HG03520 (cell line): Measurements from ENCODE around the gene SEC14L6.
A peak's percentile ranks its signal among the peaks of the same experiment; 100 is the strongest.
"Not testable (repeated sequence)": the region's sequence is repeated elsewhere in the genome, so short reads cannot be mapped to it uniquely, and the experiment has no call there.

Experiments used
- ATAC-seq: cut with Tn5 transposase; IDR thresholded peaks from one replicate; pipeline ENCODE4 v1.9.1; 2021; ENCODE audit warnings: mild to moderate bottlenecking, moderate library complexity; ENCODE audit not compliant: unreplicated experiment

SEC14L6 gene

DNA sequence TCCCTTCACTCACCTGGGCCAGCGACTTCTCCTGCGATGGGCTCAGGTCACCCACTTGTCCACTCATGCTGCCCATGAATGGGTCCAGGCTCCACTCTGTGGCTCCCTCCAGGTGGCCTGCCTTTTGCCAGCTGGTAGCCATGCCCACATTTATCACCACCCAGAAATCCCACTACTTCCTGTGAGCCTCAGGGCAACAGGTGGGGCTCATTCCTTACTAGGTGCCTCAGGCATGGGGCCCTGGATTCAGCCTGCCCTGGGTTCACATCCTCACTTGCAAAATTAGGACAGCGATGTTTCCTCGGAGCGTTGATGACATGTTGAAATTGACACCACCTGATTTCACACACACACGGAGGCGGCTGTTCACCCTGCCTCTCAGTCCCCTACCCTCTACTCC is at the start of gene SEC14L6:
Gene SEC14L6 (minus strand): TSS at position 126 of the 400 bp plus-strand sequence. CDS start 59 bp downstream, at position 67.
- ATAC-seq, result no peak

DNA sequence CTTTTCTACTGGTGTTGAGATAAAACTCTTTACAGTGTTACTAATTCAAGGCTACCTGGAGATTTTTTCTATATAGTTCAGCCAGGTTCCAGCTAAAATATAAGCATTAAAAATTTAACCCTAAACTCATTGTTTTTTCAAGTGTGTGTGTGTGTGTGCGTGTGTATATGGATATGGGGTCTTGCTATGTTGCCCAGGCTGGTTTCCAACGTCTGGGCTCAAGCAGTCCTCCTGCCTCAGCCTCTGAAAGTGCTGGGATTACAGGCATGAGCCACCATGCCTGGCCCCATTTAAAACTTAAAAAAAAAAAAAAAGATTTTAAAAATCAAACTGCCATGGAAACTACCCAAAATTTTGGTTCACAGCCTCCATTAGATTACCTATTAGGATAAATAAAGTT is 49.7 kb upstream of the SEC14L6 start:
- ATAC-seq, result no peak

DNA sequence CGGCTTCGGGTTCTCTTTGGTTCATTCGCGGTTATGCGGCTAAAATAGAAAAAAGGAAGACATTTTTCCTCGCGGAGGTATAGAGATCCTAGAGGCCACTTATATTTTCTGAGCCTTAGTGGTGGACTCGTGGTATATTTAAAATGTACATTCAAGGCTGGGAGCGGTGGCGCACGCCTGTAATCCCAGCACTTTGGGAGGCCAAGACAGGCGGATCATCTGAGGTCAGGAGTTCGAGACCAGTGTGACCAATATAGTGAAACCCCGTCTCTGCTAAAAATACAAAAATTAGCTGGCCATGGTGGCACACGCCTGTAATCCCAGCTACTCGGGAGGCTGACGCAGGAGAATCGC is 45.8 kb upstream of the SEC14L6 start:
- not testable (repeated sequence) for ATAC-seq

DNA sequence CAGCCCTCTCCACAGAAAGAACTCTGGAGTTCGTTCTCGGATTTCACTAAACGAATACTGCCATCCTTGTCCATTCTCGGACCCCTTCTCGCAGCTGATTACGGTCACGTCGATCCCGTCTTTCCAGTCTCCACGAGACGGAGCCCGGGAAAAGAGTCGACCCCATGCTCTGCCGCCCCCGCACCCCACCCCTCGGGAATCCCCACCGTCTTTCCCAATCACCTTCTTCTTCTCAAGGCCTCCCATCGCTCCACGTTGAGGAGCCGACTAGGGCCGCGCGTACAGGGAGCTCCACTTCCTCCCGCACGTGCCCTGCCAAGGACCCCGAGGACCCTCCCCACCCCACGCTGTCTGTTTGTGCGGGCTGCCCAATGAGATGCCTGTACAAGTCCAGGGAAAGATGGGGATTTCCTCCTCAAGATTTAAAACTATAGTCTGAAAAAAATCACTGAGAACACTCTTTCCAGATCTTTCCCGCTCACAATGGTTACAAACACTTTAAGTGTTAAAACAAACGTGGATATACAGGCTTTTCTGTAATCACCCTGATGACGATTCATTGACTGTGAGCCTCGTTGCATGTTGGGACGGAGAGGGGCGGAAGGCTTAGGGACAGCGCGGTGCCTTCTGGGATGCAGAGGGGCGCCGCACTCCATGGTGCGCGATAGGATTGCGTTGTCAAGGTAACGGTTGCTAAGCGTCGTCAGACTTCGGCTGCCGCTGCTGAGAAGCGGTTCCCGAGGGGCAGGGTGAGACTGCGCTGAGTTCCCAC is 45.2 kb upstream of the SEC14L6 start, which contains the start of gene PES1:
Gene PES1 (minus strand): TSS at position 323 of the 772 bp plus-strand sequence. CDS start 77 bp downstream, at position 246.
- peak; percentile 94 for ATAC-seq

DNA sequence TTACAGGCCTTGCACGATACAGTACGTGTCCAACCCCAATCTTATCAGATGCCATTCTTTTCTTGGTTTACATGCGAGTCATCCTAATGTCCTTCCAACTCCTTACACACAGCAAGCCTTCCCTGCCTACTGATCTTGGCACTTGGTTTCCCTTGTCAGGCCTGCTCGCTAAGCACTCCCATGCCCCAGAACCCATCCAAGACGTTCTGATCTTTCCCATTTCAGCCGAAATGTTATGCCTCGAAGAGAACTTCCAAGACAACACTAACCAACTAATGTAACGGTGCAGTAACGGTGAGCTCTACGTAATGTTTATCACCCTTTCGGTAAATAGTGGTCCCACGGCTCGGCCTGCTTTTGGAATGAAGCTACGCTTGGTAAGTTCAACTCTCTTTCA is 44.6 kb upstream of the SEC14L6 start:
- ATAC-seq, result no peak

DNA sequence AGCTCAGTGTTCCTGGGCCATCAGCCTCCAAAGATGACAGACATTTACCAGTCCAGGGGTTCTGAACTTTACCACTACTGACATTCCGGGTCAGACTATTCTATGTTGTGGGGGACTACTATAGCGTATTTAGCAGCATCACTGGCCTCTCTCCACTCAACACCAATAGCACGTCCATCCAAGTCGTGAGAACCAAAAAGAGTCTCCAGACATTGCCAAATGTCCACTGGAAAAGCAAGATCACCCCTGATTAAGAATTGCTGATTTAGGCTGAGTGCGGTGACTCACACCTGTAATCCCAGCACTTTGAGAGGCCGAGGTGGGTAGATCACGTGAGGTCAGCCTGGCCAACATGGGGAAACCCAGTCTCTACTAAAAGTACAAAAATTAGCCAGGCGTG is 39.9 kb upstream of the SEC14L6 start:
- no peak for ATAC-seq

DNA sequence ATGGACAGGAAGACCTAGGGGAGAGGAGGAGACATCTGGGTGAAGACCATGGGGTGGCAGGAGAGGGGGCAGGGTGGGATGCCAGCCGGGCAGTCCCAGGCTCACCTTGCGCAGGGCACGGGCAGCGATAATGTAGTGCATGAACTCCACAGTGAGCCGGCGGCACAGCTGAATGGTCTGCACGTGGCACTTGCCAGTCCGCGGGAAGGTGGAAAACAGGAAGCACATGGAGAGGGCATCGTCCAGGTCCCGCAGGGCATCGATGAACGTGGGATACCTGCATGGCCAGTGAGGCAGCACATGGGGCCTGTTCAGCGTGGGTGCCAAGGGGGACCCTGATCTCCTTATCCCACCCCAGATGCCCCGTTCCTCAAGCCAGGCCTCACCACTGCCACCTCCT is 37.9 kb upstream of the SEC14L6 start:
- no peak for ATAC-seq

DNA sequence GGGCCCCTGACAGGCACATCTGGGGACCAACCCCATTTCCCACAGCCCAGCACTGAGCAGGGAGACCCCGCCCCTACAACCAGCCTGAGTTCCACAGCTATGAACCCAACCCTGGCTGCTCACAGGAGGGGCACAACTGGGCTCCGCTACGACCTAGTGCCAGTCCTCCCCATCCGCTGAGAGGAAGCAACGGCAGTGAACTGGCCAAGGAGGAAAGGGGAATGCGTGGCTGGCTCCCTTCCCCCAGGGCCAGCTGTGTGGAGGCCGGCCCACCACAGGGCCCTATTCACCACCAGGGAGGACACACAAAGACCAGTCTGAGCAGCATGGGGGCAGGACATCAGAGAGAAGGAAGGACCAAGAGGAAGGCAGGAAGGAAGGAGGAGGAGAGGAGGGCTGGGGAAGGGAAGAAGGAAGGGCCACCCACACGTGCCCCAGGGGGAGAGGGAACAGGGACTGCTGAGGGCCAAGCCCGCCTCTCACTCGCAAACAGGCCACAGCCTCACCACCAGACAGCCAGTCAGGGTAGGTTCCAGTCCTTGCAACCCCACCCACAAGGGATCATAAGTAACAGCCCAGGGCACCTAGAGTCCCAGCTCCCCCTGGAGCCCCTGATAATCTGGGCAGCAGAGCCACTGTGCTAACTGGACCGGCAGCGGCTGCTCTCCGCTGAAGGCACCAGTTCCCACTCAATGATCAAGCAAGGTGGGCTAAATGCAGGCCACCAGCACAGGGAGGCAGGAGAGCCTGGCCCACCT is 36.4 kb upstream of the SEC14L6 start:
- no peak for ATAC-seq

DNA sequence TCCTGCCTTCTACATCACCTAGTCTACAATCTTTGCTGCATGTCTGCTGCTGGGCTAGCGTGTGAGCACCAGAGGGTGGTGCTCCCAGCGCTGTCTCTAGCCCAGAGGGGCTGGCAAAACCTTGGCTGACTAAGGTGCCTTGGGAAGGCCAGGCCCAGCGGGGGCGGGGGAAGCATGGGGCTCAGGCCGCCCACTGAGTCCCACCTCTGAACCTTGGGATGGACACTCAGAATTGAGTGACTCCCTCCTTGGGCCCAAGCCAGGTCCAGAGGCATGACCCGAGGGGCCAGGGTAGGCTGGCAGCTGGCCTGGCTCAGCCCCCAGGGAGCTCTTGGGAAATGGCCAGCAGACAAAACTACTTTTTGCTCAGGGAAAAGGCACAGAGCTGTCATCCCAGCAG is 35.5 kb upstream of the SEC14L6 start:
- no peak for ATAC-seq

DNA sequence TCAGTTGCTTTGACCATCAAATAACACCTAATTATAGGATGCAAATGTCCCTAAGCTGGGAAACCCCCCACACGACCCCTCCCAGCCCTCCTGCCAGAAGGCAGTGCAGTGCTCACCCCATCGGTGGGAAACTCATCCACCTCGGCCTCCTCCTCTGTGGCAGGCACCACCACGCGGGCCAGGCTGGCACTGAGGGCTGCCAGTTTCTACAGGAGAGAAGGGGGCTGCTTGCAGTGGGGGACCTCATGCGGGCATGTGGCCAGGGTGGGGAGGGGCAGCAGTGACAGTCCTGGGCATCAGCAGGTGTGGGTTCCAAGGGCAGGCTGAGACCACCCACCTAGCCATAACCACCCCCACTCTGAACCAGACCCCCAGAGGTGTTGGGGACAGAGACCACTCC is 34.4 kb upstream of the SEC14L6 start:
- no peak for ATAC-seq

DNA sequence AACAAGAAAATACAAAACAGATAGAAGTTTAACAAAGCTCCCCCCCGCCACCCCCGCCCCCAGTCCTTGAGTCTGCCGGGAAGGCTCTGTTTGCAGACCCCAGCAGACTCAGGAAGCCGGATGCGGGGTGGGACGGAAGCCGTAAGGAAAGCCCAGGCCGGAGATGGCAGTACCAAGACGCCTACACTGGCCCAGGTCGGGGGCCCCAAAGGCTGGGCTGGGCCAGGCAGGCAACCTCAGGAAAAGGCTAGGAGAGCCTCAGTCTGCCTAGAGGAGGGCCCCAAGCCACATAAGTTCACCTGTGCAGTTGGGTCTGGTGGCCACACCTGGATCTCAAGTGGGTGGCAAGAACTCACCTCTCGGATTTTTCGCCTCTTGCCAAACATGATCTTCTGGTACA is 31.9 kb upstream of the SEC14L6 start:
- ATAC-seq, result no peak

DNA sequence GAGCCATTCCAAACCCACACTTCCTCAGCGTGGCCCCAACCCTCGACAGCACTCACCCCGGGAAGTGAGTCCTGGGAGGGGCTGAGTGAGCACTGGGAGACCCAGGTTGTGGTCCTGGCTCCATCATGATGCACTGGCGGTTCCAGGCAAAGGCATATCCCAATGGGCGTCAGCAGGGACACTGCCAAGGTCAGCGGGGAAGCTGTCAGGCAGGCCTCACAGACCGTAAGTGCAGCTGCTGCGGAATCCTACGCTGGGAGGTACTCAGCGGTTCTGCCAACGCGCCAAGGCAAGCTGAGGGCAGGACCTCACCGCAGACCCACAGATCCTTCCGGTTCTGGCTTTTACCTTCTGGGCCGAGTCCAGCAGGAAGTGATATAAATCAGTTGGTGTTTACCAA is 29.3 kb upstream of the SEC14L6 start:
- ATAC-seq, result no peak

DNA sequence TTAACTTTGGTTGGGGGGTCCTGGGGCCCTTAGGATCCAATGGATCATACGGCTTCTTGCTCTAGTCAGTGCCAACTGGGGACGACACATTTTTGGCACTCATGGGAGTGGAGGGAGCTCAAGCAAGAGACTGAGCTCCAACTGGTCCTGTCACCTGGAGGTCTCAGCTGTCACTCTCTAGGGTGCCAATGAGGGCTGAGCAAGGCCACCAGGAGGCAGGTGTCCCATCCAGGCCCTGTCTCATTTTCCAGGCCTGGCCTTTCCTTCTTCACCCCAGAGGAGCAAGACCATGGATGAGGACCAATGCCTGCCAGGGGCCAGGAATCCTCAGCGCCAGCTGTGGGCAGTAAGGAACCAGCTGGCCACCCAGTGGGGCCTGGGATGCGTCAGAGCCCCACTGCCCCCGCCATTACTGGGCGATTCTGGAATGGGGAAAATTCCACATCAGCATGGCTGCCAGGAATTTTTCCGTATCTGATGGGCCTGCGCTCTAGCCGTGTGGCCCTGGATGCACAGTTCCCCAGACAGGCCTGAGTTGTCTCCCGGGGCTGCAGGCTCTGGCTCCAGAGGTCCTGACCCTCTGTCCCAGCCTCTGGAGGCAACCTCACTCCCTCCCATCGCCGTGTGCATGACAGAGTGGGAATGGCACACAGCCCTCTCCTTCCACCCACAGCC is 28.6 kb upstream of the SEC14L6 start:
- no peak for ATAC-seq

DNA sequence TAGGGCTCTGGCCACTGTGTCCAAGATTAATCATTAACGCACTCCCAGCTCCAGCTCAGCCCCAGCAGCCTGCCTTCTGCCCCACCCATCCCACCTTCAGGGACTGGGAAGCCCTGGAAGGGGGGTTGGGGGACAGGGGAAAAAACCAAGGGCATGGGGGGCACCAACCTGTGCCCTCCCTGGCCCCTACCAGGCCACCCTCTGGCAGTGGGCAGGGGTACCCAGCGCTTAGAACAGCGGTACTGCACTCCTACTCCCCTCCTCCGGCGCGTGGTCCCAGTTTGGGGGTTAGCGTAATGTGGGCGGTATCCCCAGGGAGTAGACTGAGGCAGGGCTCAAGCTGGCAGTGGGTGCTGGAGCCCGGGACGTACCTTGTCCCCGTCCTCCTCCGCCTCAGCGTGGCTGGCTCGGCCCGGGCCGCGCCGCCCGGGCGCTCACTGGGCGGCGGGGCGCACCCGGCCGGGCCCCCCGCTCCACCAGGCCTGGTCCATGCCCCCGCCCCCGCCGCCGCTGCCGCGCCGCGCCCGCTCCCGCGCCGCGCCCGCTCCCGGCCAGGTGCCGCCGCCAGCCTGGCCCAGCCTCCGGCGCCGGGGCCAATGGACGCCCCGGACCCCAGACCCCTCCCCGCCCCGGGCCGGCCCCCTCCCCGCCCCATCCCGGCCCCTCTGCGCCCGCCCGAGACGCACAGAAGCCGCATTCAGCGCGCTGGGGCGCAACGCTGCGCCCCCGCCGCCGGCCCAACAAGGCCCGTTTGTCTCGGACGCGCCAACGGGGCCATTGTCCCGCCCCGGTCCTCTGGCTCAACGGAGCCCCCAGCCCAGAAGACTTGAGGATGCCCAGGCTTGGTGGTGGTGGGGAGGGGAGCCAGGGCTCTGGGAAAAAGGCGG is 27.8 kb upstream of the SEC14L6 start, which contains the start of gene GAL3ST1:
Gene GAL3ST1 (minus strand): TSS at position 571 of the 887 bp plus-strand sequence. CDS start 17,273 bp downstream, outside the sequence.
- no peak for ATAC-seq

DNA sequence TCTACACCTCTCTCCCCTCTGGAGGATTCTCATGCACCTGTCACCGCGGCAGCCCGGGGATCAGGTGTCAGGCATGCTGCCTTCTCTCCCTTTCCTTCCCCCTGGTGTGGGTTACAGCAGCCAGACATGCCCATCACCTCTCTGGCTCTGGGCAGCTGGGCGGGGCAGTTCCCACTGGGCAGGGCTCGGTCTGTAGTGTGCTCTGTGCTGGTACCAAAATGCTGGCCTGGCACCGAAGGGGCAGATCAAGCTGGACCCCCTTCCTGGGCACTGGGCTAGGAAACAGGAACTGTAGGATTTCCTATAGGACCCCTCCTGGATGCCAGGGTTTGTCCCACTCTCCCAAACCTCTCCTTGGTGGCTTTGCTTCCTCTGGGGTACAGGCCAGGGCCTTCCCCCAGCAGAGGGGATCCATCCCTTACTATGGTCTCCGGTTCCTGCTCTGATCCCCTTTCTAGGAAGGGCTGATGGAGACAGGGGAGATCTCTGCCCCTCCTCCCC is 27.1 kb upstream of the SEC14L6 start:
- no peak for ATAC-seq

DNA sequence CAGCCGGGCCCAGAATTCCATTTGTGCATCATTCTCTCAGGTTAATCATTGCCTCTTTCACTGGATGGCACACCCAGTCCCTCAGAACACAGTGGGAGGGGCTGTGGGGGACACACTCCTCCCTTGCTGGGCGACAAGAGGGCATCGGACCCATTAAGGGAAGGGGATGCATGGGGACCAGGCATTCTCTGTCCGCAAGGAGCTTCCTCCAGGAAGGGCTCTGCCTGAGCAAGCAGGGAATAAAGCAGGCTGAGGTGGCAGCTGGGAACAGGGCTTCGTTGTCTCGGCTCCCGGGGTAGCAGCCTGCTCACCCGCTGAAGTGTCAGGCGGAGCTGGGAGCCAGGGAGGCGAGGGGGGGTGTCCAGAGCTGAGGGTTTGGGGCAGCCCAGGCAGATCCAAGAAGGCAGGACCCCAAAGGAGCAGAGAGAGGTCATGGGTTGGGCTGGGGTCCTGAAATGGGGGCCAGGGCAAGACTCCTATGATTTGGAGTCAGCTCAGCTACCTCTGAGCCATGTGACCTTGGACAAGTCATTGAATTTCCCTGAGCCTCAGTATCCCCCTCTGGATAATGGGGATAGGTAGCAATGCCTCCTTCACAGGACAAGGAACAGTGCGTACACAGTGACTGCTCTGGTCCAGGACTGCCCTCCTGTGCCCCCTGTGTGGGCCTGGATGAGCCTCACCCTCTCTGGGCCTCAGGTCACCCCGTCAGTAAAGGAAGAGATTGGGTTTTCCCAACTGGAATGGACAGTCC is 26.5 kb upstream of the SEC14L6 start:
- ATAC-seq, result no peak

DNA sequence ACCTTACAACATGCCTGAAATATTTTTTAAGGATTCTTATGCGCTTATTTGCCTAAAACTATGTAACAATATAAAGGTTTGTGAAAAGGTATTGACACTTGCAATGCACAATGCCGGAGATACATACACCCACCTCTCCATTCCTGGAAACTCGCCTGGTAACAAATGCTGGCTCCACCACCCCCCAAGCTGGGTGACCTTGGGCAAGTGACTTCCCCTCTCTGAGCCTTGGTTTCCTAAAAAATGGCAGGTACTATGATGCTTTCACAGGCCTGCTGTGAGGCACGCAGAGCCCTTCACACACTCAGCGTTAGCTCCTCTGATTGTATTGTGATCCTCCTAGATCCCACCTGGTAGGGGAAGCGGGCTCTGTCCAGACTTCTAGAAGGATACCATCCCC is 25.7 kb upstream of the SEC14L6 start:
- ATAC-seq, result no peak

DNA sequence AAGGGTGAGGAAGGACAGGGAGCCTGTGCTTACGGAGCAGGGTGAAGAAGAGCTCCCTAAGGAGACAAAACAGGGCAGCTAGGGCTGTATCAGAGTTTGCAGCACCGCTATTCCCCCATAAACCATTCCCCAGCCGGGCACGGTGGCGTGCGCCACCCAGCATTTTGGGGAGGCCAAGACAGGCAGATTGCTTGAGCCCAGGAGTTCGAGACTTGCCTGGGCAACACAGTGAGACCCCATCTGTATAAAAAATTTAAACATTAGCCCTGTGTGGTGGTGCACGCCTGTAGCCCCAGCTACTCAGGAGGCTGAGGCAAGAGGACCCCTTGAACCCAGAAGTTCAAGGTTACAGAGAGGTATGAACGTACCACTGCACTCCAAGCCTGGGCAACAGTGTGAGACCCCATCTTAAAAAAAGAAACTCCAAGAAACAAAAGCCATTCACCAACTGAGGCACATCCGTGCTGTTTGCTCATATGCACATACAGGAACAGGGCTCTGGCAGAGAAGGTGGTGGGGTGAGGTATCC is 23.2 kb upstream of the SEC14L6 start:
- ATAC-seq, result no peak

DNA sequence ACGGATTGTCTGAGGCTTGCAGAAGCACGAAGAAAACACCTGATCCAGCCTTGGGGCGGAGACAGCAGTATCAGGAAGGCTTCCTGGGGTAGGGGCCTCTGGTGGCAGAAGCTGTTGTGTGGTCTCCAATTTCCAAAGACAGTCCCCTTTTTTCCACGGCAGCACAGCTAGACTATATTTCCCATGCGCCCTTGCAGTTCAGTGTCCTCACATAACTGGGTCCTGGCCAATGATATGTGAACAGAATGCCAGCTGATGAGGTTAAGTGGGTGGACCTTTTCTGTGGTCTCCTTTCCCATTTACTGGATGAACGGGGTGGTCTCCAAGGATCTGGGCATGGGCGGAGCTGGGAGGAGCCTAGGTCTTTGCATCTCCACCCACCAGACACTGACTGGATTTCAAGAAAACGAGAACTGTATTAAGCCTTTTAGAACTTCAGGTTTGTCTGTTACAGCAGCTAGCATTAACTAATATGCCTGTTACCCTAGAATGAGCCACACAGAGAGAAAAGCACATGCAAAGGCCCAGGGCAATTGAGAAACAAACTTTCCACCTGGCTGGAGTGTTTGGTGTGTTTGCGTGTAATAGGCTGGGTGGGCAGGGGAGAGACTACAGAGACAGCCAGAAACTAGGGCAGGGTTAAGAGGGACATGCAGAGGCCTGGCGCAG is 21.7 kb upstream of the SEC14L6 start:
- no peak for ATAC-seq
